Loucy (cell line): ENCODE results near the gene NFASC.

Experiments used
- H2AFZ ChIP-seq: fragments of 200-600 bp; sonication (generic); 2 replicates; pipeline ENCODE4 v1.6.0; 2016; ENCODE audit warnings: antibody characterized with exemption, mild to moderate bottlenecking, low read length, moderate library complexity
- H3F3A ChIP-seq: fragments of 200-600 bp; 2 replicates; pipeline ENCODE4 v1.6.0; 2016; ENCODE audit warnings: antibody characterized with exemption, low read depth, mild to moderate bottlenecking
- H3K27me3 ChIP-seq: fragments of 200-600 bp; sonication (generic); 2 replicates; pipeline ENCODE4 v1.6.1; 2014; ENCODE audit warnings: low read length, mild to moderate bottlenecking; ENCODE audit not compliant: insufficient read depth, poor library complexity, severe bottlenecking
- H3K36me3 ChIP-seq: fragments of 200-600 bp; sonication (generic); 2 replicates; pipeline ENCODE4 v1.6.1; 2016; ENCODE audit warnings: low read length; ENCODE audit not compliant: insufficient read depth
- H3K4me1 ChIP-seq: fragments of 200-600 bp; sonication (generic); 2 replicates; pipeline ENCODE4 v1.5.1; 2014; ENCODE audit warnings: low read length, mild to moderate bottlenecking; ENCODE audit not compliant: insufficient read depth, poor library complexity, severe bottlenecking
- H3K4me2 ChIP-seq: fragments of 200-600 bp; sonication (generic); 2 replicates; pipeline ENCODE4 v1.6.0; 2014; ENCODE audit warnings: antibody characterized with exemption, low read length, low read depth, mild to moderate bottlenecking; ENCODE audit not compliant: poor library complexity, severe bottlenecking
- H3K4me3 ChIP-seq: fragments of 200-600 bp; sonication (generic); 2 replicates; pipeline ENCODE4 v1.5.1; 2014; ENCODE audit warnings: low read length, mild to moderate bottlenecking, mixed read lengths; ENCODE audit not compliant: poor library complexity, severe bottlenecking
- H3K79me2 ChIP-seq: fragments of 200-600 bp; sonication (generic); 2 replicates; pipeline ENCODE4 v1.6.1; 2014; ENCODE audit warnings: low read length; ENCODE audit not compliant: insufficient read depth
- H3K9ac ChIP-seq: fragments of 200-600 bp; sonication (generic); 2 replicates; pipeline ENCODE4 v1.6.0; 2014; ENCODE audit warnings: mild to moderate bottlenecking, low read depth, low read length, moderate library complexity; ENCODE audit not compliant: poor library complexity, severe bottlenecking
- H3K9me2 ChIP-seq: fragments of 200-600 bp; sonication (generic); replicated peaks from 2 replicates; pipeline ENCODE4 v1.6.1; 2016; ENCODE audit warnings: low read depth, low read length, mixed read lengths
- H3K9me3 ChIP-seq: fragments of 200-600 bp; sonication (generic); 2 replicates; pipeline ENCODE4 v1.6.1; 2014; ENCODE audit warnings: mild to moderate bottlenecking, antibody characterized with exemption, low read length, low read depth; ENCODE audit not compliant: insufficient read depth
- H4K20me1 ChIP-seq: fragments of 200-600 bp; sonication (generic); 2 replicates; pipeline ENCODE4 v1.6.0; 2014; ENCODE audit warnings: antibody characterized with exemption, low read length, mild to moderate bottlenecking; ENCODE audit not compliant: insufficient read depth, poor library complexity, severe bottlenecking
- CTCF ChIP-seq: fragments of 200-600 bp; sonication (generic); conservative IDR thresholded peaks from 2 replicates; pipeline ENCODE4 v1.5.1; 2014; ENCODE audit warnings: mild to moderate bottlenecking, antibody characterized with exemption, low read length
- EZH2phosphoT487 ChIP-seq: fragments of 200-600 bp; IDR thresholded peaks from 2 replicates; pipeline ENCODE4 v1.6.1; 2018; ENCODE audit warnings: antibody characterized with exemption, mild to moderate bottlenecking, moderate library complexity, borderline replicate concordance

The NFASC gene

GRCh38 chr1:204967451-204967850 is 96.8 kb downstream of the NFASC start:
- Histone ChIP-seq H4K20me1 (no peaks in the 10 kb centered on the region), H3F3A (no peaks in the 10 kb centered on the region), H3K9me2 (no peaks in the 10 kb centered on the region), H3K9ac (no peak overlapping the region), H3K4me1 (peaks cover 15% of the 10 kb centered on the region), H3K79me2 (no peaks in the 10 kb centered on the region), H3K36me3 (no peaks in the 10 kb centered on the region), H2AFZ (no peak overlapping the region), H3K4me2 (no peak overlapping the region), H3K9me3 (no peaks in the 10 kb centered on the region), H3K27me3 (no peaks in the 10 kb centered on the region), H3K4me3 (no peak overlapping the region)
- TF ChIP-seq CTCF (no peak), EZH2phosphoT487 (no peak)

- H3K4me3 ChIP-seq = no peak overlapping the region
- no peaks in the 10 kb centered on the region for H3K27me3 ChIP-seq
- H3K9ac ChIP-seq = no peak overlapping the region
- H3K9me2 ChIP-seq = no peaks in the 10 kb centered on the region
- H3K4me2 ChIP-seq = no peak overlapping the region
- no peaks in the 10 kb centered on the region for H4K20me1 ChIP-seq
- H3K9me3 ChIP-seq = no peaks in the 10 kb centered on the region
- H3K79me2 ChIP-seq = no peaks in the 10 kb centered on the region
- H2AFZ ChIP-seq = no peak overlapping the region
- H3K36me3 ChIP-seq = no peaks in the 10 kb centered on the region
- peaks cover 15% of the 10 kb centered on the region for H3K4me1 ChIP-seq
- H3F3A ChIP-seq = no peaks in the 10 kb centered on the region
- no peak for TF ChIP-seq CTCF
- TF ChIP-seq EZH2phosphoT487 = no peak
Measured at GRCh38 chr1:204968135-204968534, 97.5 kb downstream of the NFASC start.

- peaks cover 15% of the 10 kb centered on the region for H3K4me1 ChIP-seq
Measured at GRCh38 chr1:204968951-204969350, 98.3 kb downstream of the NFASC start.

More at GRCh38 chr1:204968951-204969350, 98.3 kb downstream of the NFASC start:
- Histone ChIP-seq H3K79me2 (no peaks in the 10 kb centered on the region), H3F3A (no peaks in the 10 kb centered on the region), H2AFZ (no peak overlapping the region), H3K9me2 (no peaks in the 10 kb centered on the region), H3K9ac (no peak overlapping the region), H3K36me3 (no peaks in the 10 kb centered on the region), H3K4me2 (no peak overlapping the region), H3K27me3 (no peaks in the 10 kb centered on the region), H3K4me3 (no peak overlapping the region), H3K9me3 (no peaks in the 10 kb centered on the region), H4K20me1 (no peaks in the 10 kb centered on the region)
- TF ChIP-seq CTCF (no peak), EZH2phosphoT487 (no peak)
